Measurements from ENCODE around the gene SSBP3.

SSBP3 gene

GRCh38 chr1:54285815-54286345 lies 120.3 kb downstream of the SSBP3 start:
- H3K79me2 ChIP-seq (ENCODE audit: insufficient read depth, low read length): peaks cover 89% of the 10 kb centered on the region
- H4K20me1 ChIP-seq (ENCODE audit: insufficient read depth, low read length): peaks cover 12% of the 10 kb centered on the region

GRCh38 chr1:54284781-54285529 lies 121.2 kb downstream of the SSBP3 start:
- Histone ChIP-seq H3K27ac (ENCODE audit: low read length) (peak overlapping the region; percentile 98), H4K20me1 (ENCODE audit: insufficient read depth, low read length) (0 out of 2 replicates have a peak, but pooled peaks cover 3% of the 10 kb centered on the region), H3K9ac (ENCODE audit: low read depth, low read length) (peak overlapping the region; percentile 61), H2AFZ (ENCODE audit: low read depth, low read length) (peak overlapping the region; percentile 40), H3K36me3 (ENCODE audit: insufficient read depth, low read length) (peaks cover 18% of the 10 kb centered on the region), H3K4me1 (ENCODE audit: insufficient read depth, low read length) (peaks cover 78% of the 10 kb centered on the region), H3K9me3 (ENCODE audit: insufficient read depth, low read length, severe bottlenecking) (no peaks in the 10 kb centered on the region), H3K27me3 (ENCODE audit: insufficient read depth, low read length, poor library complexity) (no peaks in the 10 kb centered on the region), H3K4me3 (ENCODE audit: low read depth in 1 of 2, low read length in 2 of 2) (peak overlapping the region in 1 of 2 experiments; percentile 50; a peak in 2 of 4 replicates), H3K79me2 (ENCODE audit: insufficient read depth, low read length) (peaks cover 88% of the 10 kb centered on the region), H3K4me2 (ENCODE audit: insufficient read depth, low read length) (peak overlapping the region; percentile 67)
- no peak for TF ChIP-seq EZH2 (IDR thresholded peaks at IDR 0.05; ENCODE audit: borderline replicate concordance, low read depth, low read length, severe bottlenecking)
- TF ChIP-seq, protein P1, sequence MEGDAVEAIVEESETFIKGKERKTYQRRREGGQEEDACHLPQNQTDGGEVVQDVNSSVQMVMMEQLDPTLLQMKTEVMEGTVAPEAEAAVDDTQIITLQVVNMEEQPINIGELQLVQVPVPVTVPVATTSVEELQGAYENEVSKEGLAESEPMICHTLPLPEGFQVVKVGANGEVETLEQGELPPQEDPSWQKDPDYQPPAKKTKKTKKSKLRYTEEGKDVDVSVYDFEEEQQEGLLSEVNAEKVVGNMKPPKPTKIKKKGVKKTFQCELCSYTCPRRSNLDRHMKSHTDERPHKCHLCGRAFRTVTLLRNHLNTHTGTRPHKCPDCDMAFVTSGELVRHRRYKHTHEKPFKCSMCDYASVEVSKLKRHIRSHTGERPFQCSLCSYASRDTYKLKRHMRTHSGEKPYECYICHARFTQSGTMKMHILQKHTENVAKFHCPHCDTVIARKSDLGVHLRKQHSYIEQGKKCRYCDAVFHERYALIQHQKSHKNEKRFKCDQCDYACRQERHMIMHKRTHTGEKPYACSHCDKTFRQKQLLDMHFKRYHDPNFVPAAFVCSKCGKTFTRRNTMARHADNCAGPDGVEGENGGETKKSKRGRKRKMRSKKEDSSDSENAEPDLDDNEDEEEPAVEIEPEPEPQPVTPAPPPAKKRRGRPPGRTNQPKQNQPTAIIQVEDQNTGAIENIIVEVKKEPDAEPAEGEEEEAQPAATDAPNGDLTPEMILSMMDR (IDR thresholded peaks at IDR 0.05; ENCODE audit: borderline replicate concordance, extremely low read depth, low read length, poor library complexity, severe bottlenecking): peak; percentile 14
- ATAC-seq (ENCODE audit: insufficient read depth, low read depth) (peak; percentile 86), DNase-seq (peak; percentile 87)

More at GRCh38 chr1:54285815-54286345, 120.3 kb downstream of the SSBP3 start:
- Histone ChIP-seq H3K4me2 (ENCODE audit: insufficient read depth, low read length) (peak overlapping the region; percentile 67), H3K4me3 (ENCODE audit: low read depth in 1 of 2, low read length in 2 of 2) (peak overlapping the region in 1 of 2 experiments; percentile 50; a peak in 2 of 4 replicates), H3K4me1 (ENCODE audit: insufficient read depth, low read length) (peaks cover 82% of the 10 kb centered on the region), H3K9me3 (ENCODE audit: insufficient read depth, low read length, severe bottlenecking) (no peaks in the 10 kb centered on the region), H2AFZ (ENCODE audit: low read depth, low read length) (no peak overlapping the region), H3K9ac (ENCODE audit: low read depth, low read length) (peak overlapping the region; percentile 61), H3K36me3 (ENCODE audit: insufficient read depth, low read length) (peaks cover 9% of the 10 kb centered on the region), H3K27me3 (ENCODE audit: insufficient read depth, low read length, poor library complexity) (no peaks in the 10 kb centered on the region), H3K27ac (ENCODE audit: low read length) (peak overlapping the region; percentile 98)
- DNase-seq: no peak
- no peak for TF ChIP-seq EZH2 (IDR thresholded peaks at IDR 0.05; ENCODE audit: borderline replicate concordance, low read depth, low read length, severe bottlenecking)
- TF ChIP-seq, protein P1 (IDR thresholded peaks at IDR 0.05; ENCODE audit: borderline replicate concordance, extremely low read depth, low read length, poor library complexity, severe bottlenecking): no peak
- ATAC-seq (ENCODE audit: insufficient read depth, low read depth): no peak

GRCh38 chr1:54283635-54284385 lies 122.4 kb downstream of the SSBP3 start:
- no peaks in the 10 kb centered on the region for H3K9me3 ChIP-seq (ENCODE audit: insufficient read depth, low read length, severe bottlenecking)
- H3K27me3 ChIP-seq (ENCODE audit: insufficient read depth, low read length, poor library complexity): no peaks in the 10 kb centered on the region
- peaks cover 30% of the 10 kb centered on the region for H3K36me3 ChIP-seq (ENCODE audit: insufficient read depth, low read length)
- peak overlapping the region; percentile 36 for H3K9ac ChIP-seq (ENCODE audit: low read depth, low read length)
- peaks cover 69% of the 10 kb centered on the region for H3K4me1 ChIP-seq (ENCODE audit: insufficient read depth, low read length)
- no peak overlapping the region for H2AFZ ChIP-seq (ENCODE audit: low read depth, low read length)
- H4K20me1 ChIP-seq (ENCODE audit: insufficient read depth, low read length): peaks cover 5% of the 10 kb centered on the region; the same call in 1 of the 2 replicates
- H3K79me2 ChIP-seq (ENCODE audit: insufficient read depth, low read length): peaks cover 89% of the 10 kb centered on the region
- H3K27ac ChIP-seq (ENCODE audit: low read length): peak overlapping the region; percentile 98
- 0 out of 4 replicates have a peak overlapping the region, but pooled peaks of 1 of the 2 experiments have one; percentile 31 for H3K4me3 ChIP-seq (ENCODE audit: low read depth in 1 of 2, low read length in 2 of 2)
- ATAC-seq (ENCODE audit: insufficient read depth, low read depth): no peak
- peak overlapping the region; percentile 50 for H3K4me2 ChIP-seq (ENCODE audit: insufficient read depth, low read length)
- no peak for DNase-seq
- TF ChIP-seq EZH2 (IDR thresholded peaks at IDR 0.05; ENCODE audit: borderline replicate concordance, low read depth, low read length, severe bottlenecking): no peak
- TF ChIP-seq, protein P1 (IDR thresholded peaks at IDR 0.05; ENCODE audit: borderline replicate concordance, extremely low read depth, low read length, poor library complexity, severe bottlenecking): no peak

Data from DND-41 (cell line).